HG03521 (cell line): ENCODE results near the gene MMP17.
"Not testable (repeated sequence)": the region's sequence is repeated elsewhere in the genome, so short reads cannot be mapped to it uniquely, and the experiment has no call there.

Source experiments
- ATAC-seq: cut with Tn5 transposase; IDR thresholded peaks from one replicate; pipeline ENCODE4 v1.9.1; 2021; ENCODE audit warnings: mild to moderate bottlenecking, moderate library complexity; ENCODE audit not compliant: unreplicated experiment

The MMP17 gene

GRCh38 chr12:131862994-131863710 is 35.0 kb downstream of the MMP17 start:
- ATAC-seq = no peak

GRCh38 chr12:131863711-131864396 is 35.7 kb downstream of the MMP17 start:
- no peak for ATAC-seq

GRCh38 chr12:131864469-131864868 is 36.3 kb downstream of the MMP17 start:
- ATAC-seq = no peak

GRCh38 chr12:131865180-131865875 is 37.1 kb downstream of the MMP17 start:
- ATAC-seq = no peak

- no peak for ATAC-seq
These were observed 39.3 kb downstream of the MMP17 start for GRCh38 chr12:131867471-131867870.

GRCh38 chr12:131867891-131868675 is 39.9 kb downstream of the MMP17 start:
- ATAC-seq = no peak

- ATAC-seq = no peak
These were observed 41.8 kb downstream of the MMP17 start for GRCh38 chr12:131869871-131870418.

- ATAC-seq = no peak
These were observed 43.5 kb downstream of the MMP17 start for GRCh38 chr12:131871677-131872076.

- ATAC-seq = no peak
These were observed 44.2 kb downstream of the MMP17 start for GRCh38 chr12:131872154-131873051.

GRCh38 chr12:131873293-131873692 is 45.1 kb downstream of the MMP17 start:
- no peak for ATAC-seq

GRCh38 chr12:131874972-131875371 is 46.8 kb downstream of the MMP17 start:
- not testable (repeated sequence) for ATAC-seq

GRCh38 chr12:131877216-131877615 is 49.0 kb downstream of the MMP17 start:
- ATAC-seq = not testable (repeated sequence)

GRCh38 chr12:131878436-131878835 is 50.2 kb downstream of the MMP17 start:
- not testable (repeated sequence) for ATAC-seq

GRCh38 chr12:131882804-131883520 is 54.8 kb downstream of the MMP17 start:
- ATAC-seq = no peak

GRCh38 chr12:131883521-131883900 is 55.3 kb downstream of the MMP17 start:
- ATAC-seq = no peak

- not testable (repeated sequence) for ATAC-seq
These were observed 56.9 kb downstream of the MMP17 start for GRCh38 chr12:131885076-131885475.

GRCh38 chr12:131885543-131886057 is 57.4 kb downstream of the MMP17 start:
- no peak for ATAC-seq

- ATAC-seq = not testable (repeated sequence)
These were observed 63.5 kb downstream of the MMP17 start for GRCh38 chr12:131891722-131892121.
